ENCODE results near the gene SEMA3E. TPM values are rescaled to one million over a fixed set of nuclear protein-coding genes. Genes with fewer than 3 reads are reported as not detected.

SEMA3E gene
- total RNA-seq, 4 donors from 2014 or later: 0.13 to 2.7 (median 1.1) TPM

DNA sequence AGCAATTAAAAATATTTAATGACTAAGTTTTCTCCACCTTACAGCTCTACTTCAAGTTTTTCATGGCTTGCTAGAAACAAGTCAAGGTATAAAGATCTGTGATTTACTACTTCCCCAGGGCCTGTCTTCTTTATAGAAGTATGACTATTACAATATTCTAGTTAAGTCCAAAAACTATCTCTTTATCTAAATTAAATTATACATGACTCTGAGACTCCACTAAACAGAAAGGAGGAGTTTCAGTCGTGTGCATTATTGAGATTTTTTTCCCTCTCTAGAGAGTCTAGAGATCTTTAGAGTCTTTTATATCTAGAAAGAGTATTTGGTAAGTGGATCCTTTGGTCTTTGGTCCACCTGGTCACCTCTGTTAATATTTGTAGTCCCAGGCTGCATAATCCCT lies 100.7 kb downstream of the SEMA3E start:
- H3K27ac ChIP-seq: no peak overlapping the region
- no peaks in the 10 kb centered on the region for H3K9me3 ChIP-seq
- no peak for DNase-seq
- intact Hi-C loops (cut with DNase I): no loop called here
- 56 to 64% methylated on average over 1 of the region's 1 CpG for WGBS, 2 donors
- TF ChIP-seq, protein P1, sequence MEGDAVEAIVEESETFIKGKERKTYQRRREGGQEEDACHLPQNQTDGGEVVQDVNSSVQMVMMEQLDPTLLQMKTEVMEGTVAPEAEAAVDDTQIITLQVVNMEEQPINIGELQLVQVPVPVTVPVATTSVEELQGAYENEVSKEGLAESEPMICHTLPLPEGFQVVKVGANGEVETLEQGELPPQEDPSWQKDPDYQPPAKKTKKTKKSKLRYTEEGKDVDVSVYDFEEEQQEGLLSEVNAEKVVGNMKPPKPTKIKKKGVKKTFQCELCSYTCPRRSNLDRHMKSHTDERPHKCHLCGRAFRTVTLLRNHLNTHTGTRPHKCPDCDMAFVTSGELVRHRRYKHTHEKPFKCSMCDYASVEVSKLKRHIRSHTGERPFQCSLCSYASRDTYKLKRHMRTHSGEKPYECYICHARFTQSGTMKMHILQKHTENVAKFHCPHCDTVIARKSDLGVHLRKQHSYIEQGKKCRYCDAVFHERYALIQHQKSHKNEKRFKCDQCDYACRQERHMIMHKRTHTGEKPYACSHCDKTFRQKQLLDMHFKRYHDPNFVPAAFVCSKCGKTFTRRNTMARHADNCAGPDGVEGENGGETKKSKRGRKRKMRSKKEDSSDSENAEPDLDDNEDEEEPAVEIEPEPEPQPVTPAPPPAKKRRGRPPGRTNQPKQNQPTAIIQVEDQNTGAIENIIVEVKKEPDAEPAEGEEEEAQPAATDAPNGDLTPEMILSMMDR (IDR thresholded peaks at IDR 0.05): no peak
- TF ChIP-seq POLR2A (IDR thresholded peaks at IDR 0.05): no peak
- no peaks in the 10 kb centered on the region for H3K27me3 ChIP-seq
- H3K4me1 ChIP-seq: no peaks in the 10 kb centered on the region
- H3K4me3 ChIP-seq: no peak overlapping the region
- no peaks in the 10 kb centered on the region for H3K36me3 ChIP-seq

DNA sequence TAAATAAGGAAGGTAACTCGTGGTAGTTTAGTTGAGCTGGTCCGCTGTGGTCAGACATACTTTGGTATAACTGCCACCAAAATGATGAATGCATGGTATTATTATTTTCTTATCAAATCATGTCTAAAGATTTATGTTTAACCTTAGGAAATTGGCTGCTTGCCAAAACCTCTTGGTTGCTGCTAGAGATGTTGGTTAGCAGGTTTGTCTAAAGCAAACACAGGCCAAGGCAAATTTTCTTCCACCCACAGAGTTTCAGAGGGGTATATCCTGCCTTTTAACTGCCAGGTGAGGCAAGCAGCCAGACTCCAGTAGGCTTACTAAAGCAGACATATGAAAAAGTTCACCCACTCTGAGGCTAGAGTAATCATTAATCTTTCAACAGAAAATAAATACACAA lies 101.4 kb downstream of the SEMA3E start:
- TF ChIP-seq POLR2A (IDR thresholded peaks at IDR 0.05): no peak
- TF ChIP-seq, protein P1 (IDR thresholded peaks at IDR 0.05): no peak
- intact Hi-C loops (cut with DNase I): no loop called here
- no peak for DNase-seq
- Histone ChIP-seq H3K9me3 (no peaks in the 10 kb centered on the region), H3K4me1 (no peaks in the 10 kb centered on the region), H3K4me3 (no peak overlapping the region), H3K36me3 (no peaks in the 10 kb centered on the region), H3K27me3 (no peaks in the 10 kb centered on the region), H3K27ac (no peak overlapping the region)
- WGBS, 2 donors: 9 to 38% methylated on average over 2 of the region's 2 CpGs

DNA sequence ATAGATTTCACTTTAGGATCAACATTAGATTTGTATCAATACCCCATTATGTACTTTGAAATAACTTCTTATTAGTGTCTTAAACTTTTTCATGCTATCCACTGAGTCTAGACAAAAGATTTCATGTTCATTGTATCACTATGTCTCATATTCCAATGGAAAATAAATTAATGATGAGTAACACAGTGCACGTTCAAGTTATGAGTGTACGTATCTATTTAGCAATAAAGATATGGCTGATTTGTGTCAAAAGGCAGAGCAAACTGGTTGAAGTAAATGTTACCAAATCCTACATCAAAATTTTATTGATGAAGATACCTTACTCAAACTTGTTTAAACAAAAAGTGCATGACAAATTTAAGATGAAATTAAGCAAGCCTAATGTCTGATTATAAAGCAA lies 102.4 kb downstream of the SEMA3E start:
- H3K4me1 ChIP-seq: no peaks in the 10 kb centered on the region
- WGBS, 2 donors: 51 to 53% methylated on average over 2 of the region's 2 CpGs
- no peak overlapping the region for H3K4me3 ChIP-seq
- no peak for DNase-seq
- H3K27ac ChIP-seq: no peak overlapping the region
- intact Hi-C loops (cut with DNase I): no loop called here
- no peaks in the 10 kb centered on the region for H3K9me3 ChIP-seq
- H3K27me3 ChIP-seq: no peaks in the 10 kb centered on the region
- TF ChIP-seq, protein P1 (IDR thresholded peaks at IDR 0.05): no peak
- no peak for TF ChIP-seq POLR2A (IDR thresholded peaks at IDR 0.05)
- no peaks in the 10 kb centered on the region for H3K36me3 ChIP-seq

DNA sequence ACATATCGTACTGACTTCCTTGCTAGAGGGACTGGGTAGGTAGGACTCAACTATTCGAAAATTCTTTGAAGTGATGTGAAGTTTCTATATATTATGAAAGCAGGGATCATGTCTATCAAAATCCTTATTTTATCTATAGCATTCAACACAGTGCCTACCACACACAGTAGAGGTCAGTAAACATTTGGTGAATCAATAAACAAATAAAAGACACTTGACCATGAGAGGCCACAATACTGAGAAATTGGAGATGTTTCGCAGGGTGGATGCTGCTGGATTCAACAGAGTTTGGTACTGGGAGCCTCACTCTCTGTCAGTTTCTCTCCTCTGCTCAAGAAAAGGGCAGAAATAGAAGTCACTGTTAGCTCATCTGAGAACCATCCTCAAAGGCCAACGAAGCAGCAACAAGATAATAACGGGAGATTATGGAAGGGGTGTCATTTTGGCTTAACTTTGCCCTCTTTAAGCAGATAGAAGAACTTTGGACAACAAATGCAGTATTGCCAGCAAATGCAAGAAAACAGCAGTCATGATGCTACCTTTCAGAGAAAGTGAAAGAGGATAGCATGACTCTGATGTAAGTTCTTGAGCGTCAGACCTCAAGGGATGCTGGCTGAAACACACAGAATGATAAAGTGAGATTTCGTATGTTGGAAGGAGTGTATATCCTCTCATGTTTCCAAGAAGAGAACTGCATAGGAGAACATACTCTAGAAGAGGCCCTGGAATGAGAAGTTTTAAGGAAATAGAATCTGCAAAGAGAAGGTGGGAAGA lies 107.6 kb downstream of the SEMA3E start:
- no peak for TF ChIP-seq POLR2A (IDR thresholded peaks at IDR 0.05)
- TF ChIP-seq, protein P1 (IDR thresholded peaks at IDR 0.05): no peak
- Histone ChIP-seq H3K4me1 (no peaks in the 10 kb centered on the region), H3K9me3 (no peaks in the 10 kb centered on the region), H3K27me3 (no peaks in the 10 kb centered on the region), H3K36me3 (no peaks in the 10 kb centered on the region), H3K27ac (no peak overlapping the region), H3K4me3 (no peak overlapping the region)
- intact Hi-C loops (cut with DNase I): no loop called here
- WGBS, 2 donors: 79 to 85% methylated on average over 7 of the region's 7 CpGs
- DNase-seq: no peak

DNA sequence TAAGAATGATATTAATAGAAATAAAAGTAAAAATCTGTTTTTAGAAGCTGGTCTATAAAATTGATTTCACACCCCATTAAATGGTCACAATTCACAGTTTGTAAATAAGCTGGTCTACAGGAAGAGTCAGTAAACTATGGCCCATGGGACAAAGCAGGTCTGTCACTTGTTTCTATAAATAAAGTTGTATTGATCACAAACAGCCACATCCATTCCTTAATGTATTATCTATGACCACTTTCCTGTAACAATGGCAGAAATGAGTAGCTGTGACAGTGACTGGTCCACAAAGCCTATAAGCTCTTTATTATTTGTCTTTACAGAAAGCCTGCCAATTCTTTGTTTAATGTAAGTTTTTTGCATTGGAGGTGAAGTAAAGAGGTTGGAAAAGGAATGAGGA lies 114.5 kb downstream of the SEMA3E start:
- Histone ChIP-seq H3K27me3 (no peaks in the 10 kb centered on the region), H3K4me3 (no peak overlapping the region)
- TF ChIP-seq POLR2A (IDR thresholded peaks at IDR 0.05): no peak
- TF ChIP-seq, protein P1 (IDR thresholded peaks at IDR 0.05): no peak

More for the DNA sequence above, 114.5 kb downstream of the SEMA3E start:
- intact Hi-C loops (cut with DNase I): no loop called here
- no peaks in the 10 kb centered on the region for H3K9me3 ChIP-seq
- H3K27ac ChIP-seq: no peak overlapping the region
- no peaks in the 10 kb centered on the region for H3K36me3 ChIP-seq
- no peak for DNase-seq
- no peaks in the 10 kb centered on the region for H3K4me1 ChIP-seq
